ENCODE results near the gene BAZ1B. TPM values are rescaled to one million over a fixed set of nuclear protein-coding genes. Genes with fewer than 3 reads are reported as not detected.
"Not testable (repeated sequence)": the region's sequence is repeated elsewhere in the genome, so short reads cannot be mapped to it uniquely, and the experiment has no call there.

Gene BAZ1B
- total RNA-seq, 1 experiment from 2014 or later = 44.6 TPM

GRCh38 chr7:73555411-73555982 is 33.4 kb upstream of the BAZ1B start:
- peak; percentile 46 for DNase-seq
- Histone ChIP-seq H3K36me3 (peaks cover 13% of the 10 kb centered on the region), H3K4me3 (peak overlapping the region; percentile 70; the same call in 1 of the 2 replicates), H3K27me3 (no peaks in the 10 kb centered on the region), H3K9me3 (no peaks in the 10 kb centered on the region)

- H3K36me3 ChIP-seq = peaks cover 22% of the 10 kb centered on the region
- not testable (repeated sequence) for H3K9me3 ChIP-seq, H3K4me3 ChIP-seq, DNase-seq, H3K27me3 ChIP-seq
These were observed 28.0 kb upstream of the BAZ1B start for GRCh38 chr7:73550093-73550492.

- H3K27me3 ChIP-seq = no peaks in the 10 kb centered on the region
- peaks cover 20% of the 10 kb centered on the region for H3K36me3 ChIP-seq
- H3K9me3 ChIP-seq = no peaks in the 10 kb centered on the region
- no peak overlapping the region for H3K4me3 ChIP-seq
- DNase-seq = no peak
These were observed 27.1 kb upstream of the BAZ1B start for GRCh38 chr7:73549176-73549575.

GRCh38 chr7:73547841-73548240 is 25.7 kb upstream of the BAZ1B start:
- no peak overlapping the region for H3K4me3 ChIP-seq
- no peak for DNase-seq
- H3K9me3 ChIP-seq = no peaks in the 10 kb centered on the region
- no peaks in the 10 kb centered on the region for H3K27me3 ChIP-seq
- H3K36me3 ChIP-seq = peaks cover 20% of the 10 kb centered on the region

- Histone ChIP-seq H3K27me3 (no peaks in the 10 kb centered on the region), H3K4me3 (no peak overlapping the region), H3K9me3 (no peaks in the 10 kb centered on the region), H3K36me3 (peaks cover 24% of the 10 kb centered on the region)
- DNase-seq = no peak
These were observed 22.6 kb upstream of the BAZ1B start for GRCh38 chr7:73544678-73545077.

- Histone ChIP-seq H3K36me3 (peaks cover 18% of the 10 kb centered on the region), H3K4me3 (no peak overlapping the region), H3K9me3 (no peaks in the 10 kb centered on the region), H3K27me3 (no peaks in the 10 kb centered on the region)
- DNase-seq = no peak
These were observed 19.6 kb upstream of the BAZ1B start for GRCh38 chr7:73541722-73542121.

GRCh38 chr7:73539709-73540108 is 17.6 kb upstream of the BAZ1B start:
- H3K27me3 ChIP-seq = no peaks in the 10 kb centered on the region
- no peak for DNase-seq
- no peaks in the 10 kb centered on the region for H3K9me3 ChIP-seq
- no peak overlapping the region for H3K4me3 ChIP-seq
- peaks cover 15% of the 10 kb centered on the region for H3K36me3 ChIP-seq

GRCh38 chr7:73538510-73538909 is 16.4 kb upstream of the BAZ1B start:
- not testable (repeated sequence) for H3K27me3 ChIP-seq, DNase-seq, H3K4me3 ChIP-seq, H3K9me3 ChIP-seq
- H3K36me3 ChIP-seq = peaks cover 15% of the 10 kb centered on the region

- Histone ChIP-seq H3K36me3 (peaks cover 10% of the 10 kb centered on the region), H3K4me3 (no peak overlapping the region), H3K9me3 (no peaks in the 10 kb centered on the region), H3K27me3 (no peaks in the 10 kb centered on the region)
- DNase-seq = no peak
These were observed 15.0 kb upstream of the BAZ1B start for GRCh38 chr7:73537051-73537450.

- H3K4me3 ChIP-seq = no peak overlapping the region
- H3K36me3 ChIP-seq = peaks cover 7% of the 10 kb centered on the region
- no peaks in the 10 kb centered on the region for H3K9me3 ChIP-seq
- H3K27me3 ChIP-seq = no peaks in the 10 kb centered on the region
- no peak for DNase-seq
These were observed 14.4 kb upstream of the BAZ1B start for GRCh38 chr7:73536479-73536878.

GRCh38 chr7:73535918-73536317 is 13.8 kb upstream of the BAZ1B start:
- not testable (repeated sequence) for H3K9me3 ChIP-seq, H3K27me3 ChIP-seq, H3K4me3 ChIP-seq, H3K36me3 ChIP-seq, DNase-seq

- H3K9me3 ChIP-seq = no peaks in the 10 kb centered on the region
- H3K27me3 ChIP-seq = no peaks in the 10 kb centered on the region
- DNase-seq = no peak
- H3K36me3 ChIP-seq = no peaks in the 10 kb centered on the region; the same call in none of the 2 replicates
- no peak overlapping the region for H3K4me3 ChIP-seq
These were observed 11.6 kb upstream of the BAZ1B start for GRCh38 chr7:73533742-73534141.

- Histone ChIP-seq H3K36me3 (no peaks in the 10 kb centered on the region), H3K27me3 (no peaks in the 10 kb centered on the region), H3K9me3 (no peaks in the 10 kb centered on the region), H3K4me3 (no peak overlapping the region)
- DNase-seq = no peak
These were observed 10.1 kb upstream of the BAZ1B start for GRCh38 chr7:73532224-73532623.

- Histone ChIP-seq H3K4me3 (no peak overlapping the region), H3K36me3 (no peaks in the 10 kb centered on the region), H3K9me3 (no peaks in the 10 kb centered on the region), H3K27me3 (no peaks in the 10 kb centered on the region)
- no peak for DNase-seq
These were observed 8.7 kb upstream of the BAZ1B start for GRCh38 chr7:73530800-73531199.

GRCh38 chr7:73526896-73527821 is 5.1 kb upstream of the BAZ1B start:
- Histone ChIP-seq H3K4me3 (no peak overlapping the region), H3K36me3 (no peaks in the 10 kb centered on the region), H3K27me3 (no peaks in the 10 kb centered on the region), H3K9me3 (no peaks in the 10 kb centered on the region)
- DNase-seq = no peak

- H3K4me3 ChIP-seq, H3K9me3 ChIP-seq, H3K27me3 ChIP-seq, H3K36me3 ChIP-seq, DNase-seq: not testable (repeated sequence)
These were observed 4.0 kb upstream of the BAZ1B start for GRCh38 chr7:73526158-73526494.

- Histone ChIP-seq H3K4me3 (peak overlapping the region; percentile 69), H3K9me3 (no peaks in the 10 kb centered on the region), H3K27me3 (no peaks in the 10 kb centered on the region), H3K36me3 (peaks cover 32% of the 10 kb centered on the region)
- peak; percentile 64 for DNase-seq
These were observed 423 bp downstream of the BAZ1B start for GRCh38 chr7:73521636-73522104.

Measured in MG63 (cell line).